Osteoblast (primary cell): Measurements from ENCODE around the gene PARPBP. TPM values are rescaled to one million over a fixed set of nuclear protein-coding genes. Genes with fewer than 3 reads are reported as not detected.

ENCODE experiments used
- DNase-seq: peaks from one replicate; pipeline ENCODE4 v3.0.0; 2011; ENCODE audit warnings: low spot score, mixed read lengths; ENCODE audit not compliant: insufficient read length; ENCODE audit errors: missing footprints
- H2AFZ ChIP-seq: 2 replicates; pipeline ENCODE4 v1.6.0; 2011; ENCODE audit warnings: mild to moderate bottlenecking, low read length
- H3K27ac ChIP-seq: 2 replicates; pipeline ENCODE4 v1.5.1; 2011; ENCODE audit warnings: mild to moderate bottlenecking, low read depth, low read length, moderate library complexity
- H3K27me3 ChIP-seq: 2 replicates; pipeline ENCODE4 v1.6.0; 2012; ENCODE audit warnings: mild to moderate bottlenecking, control low read depth, inconsistent platforms, low read length, moderate library complexity; ENCODE audit not compliant: insufficient read depth
- H3K36me3 ChIP-seq: 2 replicates; pipeline ENCODE4 v1.5.1; 2011; ENCODE audit warnings: mild to moderate bottlenecking, low read length, control low read depth, moderate library complexity; ENCODE audit not compliant: insufficient read depth
- H3K4me1 ChIP-seq: 2 replicates; pipeline ENCODE4 v1.5.1; 2011; ENCODE audit warnings: mild to moderate bottlenecking, low read length, control low read depth, moderate library complexity; ENCODE audit not compliant: insufficient read depth
- H3K4me2 ChIP-seq: 2 replicates; pipeline ENCODE4 v1.6.0; 2011; ENCODE audit warnings: mild to moderate bottlenecking, low read length; ENCODE audit not compliant: insufficient read depth
- H3K4me3 ChIP-seq: fragments of 200-600 bp; sonication (generic); 3 replicates; pipeline ENCODE4 v1.5.1; 2012; ENCODE audit warnings: mild to moderate bottlenecking, low read length, inconsistent platforms; ENCODE audit not compliant: insufficient read depth
- H3K79me2 ChIP-seq: 2 replicates; pipeline ENCODE4 v1.6.0; 2012; ENCODE audit warnings: mild to moderate bottlenecking, low read length, control low read depth, inconsistent platforms; ENCODE audit not compliant: insufficient read depth
- H3K9me3 ChIP-seq: 2 replicates; pipeline ENCODE4 v1.5.1; 2011; ENCODE audit warnings: low read depth, low read length, control low read depth
- H4K20me1 ChIP-seq: 2 replicates; pipeline ENCODE4 v1.6.0; 2012; ENCODE audit warnings: mild to moderate bottlenecking, low read length, control low read depth; ENCODE audit not compliant: insufficient read depth
- CTCF ChIP-seq: IDR thresholded peaks from 2 replicates; pipeline ENCODE4 v1.5.1; 2011; ENCODE audit warnings: mild to moderate bottlenecking, low read depth, low read length, moderate library complexity; ENCODE audit errors: extremely low read depth
- total RNA-seq: library from RNA; depleted of rRNA; stranded (reverse); fragments of >200 nt; gene quantifications from 2 replicates; pipeline ENCODE4 v1.2.3, GENCODE V29; 2012

PARPBP gene
- total RNA-seq, 1 donor: 5.8 TPM

GRCh38 chr12:102174117-102174516 lies 54.1 kb downstream of the PARPBP start:
- H3K4me2 ChIP-seq: no peak overlapping the region
- H3K36me3 ChIP-seq: no peaks in the 10 kb centered on the region
- H2AFZ ChIP-seq: peak overlapping the region; percentile 35
- H3K27ac ChIP-seq: no peak overlapping the region
- no peak overlapping the region for H3K4me3 ChIP-seq
- H3K4me1 ChIP-seq: peaks cover 15% of the 10 kb centered on the region
- no peak for TF ChIP-seq CTCF
- no peaks in the 10 kb centered on the region for H4K20me1 ChIP-seq
- H3K9me3 ChIP-seq: no peaks in the 10 kb centered on the region
- H3K27me3 ChIP-seq: no peaks in the 10 kb centered on the region
- H3K79me2 ChIP-seq: no peaks in the 10 kb centered on the region
- DNase-seq: no peak

DNA sequence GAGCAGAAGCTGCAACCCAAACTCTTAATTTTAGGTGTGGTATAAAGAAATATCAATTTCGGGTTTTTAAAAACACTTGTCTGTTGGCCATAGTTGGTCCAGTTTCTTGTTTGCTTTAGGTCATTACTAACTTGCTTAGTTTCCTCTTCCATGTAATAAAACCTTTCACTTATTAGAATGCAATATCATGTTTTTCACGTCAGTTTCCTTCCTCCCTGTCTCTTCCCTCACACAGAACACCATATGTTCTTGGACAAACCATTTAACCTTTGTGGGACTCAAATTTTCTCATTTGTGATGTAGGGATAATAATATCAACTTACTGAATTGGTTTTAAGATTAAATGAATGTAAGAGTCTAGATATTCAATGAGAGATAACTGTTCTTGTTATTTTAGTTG lies 54.8 kb downstream of the PARPBP start:
- Histone ChIP-seq H3K4me3 (no peak overlapping the region), H3K4me1 (peaks cover 15% of the 10 kb centered on the region), H3K79me2 (no peaks in the 10 kb centered on the region), H4K20me1 (no peaks in the 10 kb centered on the region), H2AFZ (peak overlapping the region; percentile 35), H3K9me3 (no peaks in the 10 kb centered on the region), H3K4me2 (no peak overlapping the region), H3K27ac (no peak overlapping the region), H3K27me3 (no peaks in the 10 kb centered on the region), H3K36me3 (no peaks in the 10 kb centered on the region)
- DNase-seq: no peak
- TF ChIP-seq CTCF: no peak

DNA sequence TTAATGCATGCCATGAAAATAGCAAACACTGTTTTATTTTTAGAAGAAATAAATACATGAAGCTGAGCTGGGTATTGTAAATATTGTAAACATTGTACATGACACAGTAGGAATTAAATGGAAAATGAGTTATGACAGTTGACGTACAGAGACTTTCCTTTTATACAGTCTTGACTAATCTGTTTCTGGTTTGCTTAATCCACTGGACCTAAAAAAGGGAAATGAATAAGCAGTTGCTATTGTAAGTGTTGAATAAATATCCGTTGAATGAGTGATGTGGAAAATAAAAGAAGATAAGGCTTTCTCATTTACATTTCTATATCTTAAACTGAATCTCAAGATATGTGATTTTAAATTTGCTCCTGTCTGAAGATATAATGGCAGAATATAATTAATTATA lies 62.7 kb downstream of the PARPBP start:
- no peak overlapping the region for H3K4me2 ChIP-seq
- no peak overlapping the region for H3K4me3 ChIP-seq
- H3K79me2 ChIP-seq: no peaks in the 10 kb centered on the region
- H3K4me1 ChIP-seq: no peaks in the 10 kb centered on the region
- no peak for DNase-seq
- H3K9me3 ChIP-seq: no peaks in the 10 kb centered on the region
- no peak for TF ChIP-seq CTCF
- H4K20me1 ChIP-seq: no peaks in the 10 kb centered on the region
- H3K27ac ChIP-seq: no peak overlapping the region
- H2AFZ ChIP-seq: no peak overlapping the region
- H3K36me3 ChIP-seq: no peaks in the 10 kb centered on the region
- H3K27me3 ChIP-seq: no peaks in the 10 kb centered on the region

- Histone ChIP-seq H3K27ac (no peak overlapping the region), H3K9me3 (no peaks in the 10 kb centered on the region), H3K4me1 (peaks cover 2% of the 10 kb centered on the region), H3K4me2 (no peak overlapping the region), H3K4me3 (no peak overlapping the region), H4K20me1 (no peaks in the 10 kb centered on the region), H3K27me3 (no peaks in the 10 kb centered on the region), H3K36me3 (no peaks in the 10 kb centered on the region), H3K79me2 (no peaks in the 10 kb centered on the region), H2AFZ (no peak overlapping the region)
- DNase-seq: no peak
- no peak for TF ChIP-seq CTCF
Observed at GRCh38 chr12:102195826-102196225, 75.8 kb downstream of the PARPBP start.
